GM21381 (cell line): Measurements from ENCODE around the gene GYG1.
A peak's percentile ranks its signal among the peaks of the same experiment; 100 is the strongest.

Experiments
- ATAC-seq: cut with Tn5 transposase; IDR thresholded peaks from one replicate; pipeline ENCODE4 v1.9.1; 2021; ENCODE audit warnings: mild to moderate bottlenecking, moderate library complexity; ENCODE audit not compliant: unreplicated experiment

GYG1 gene

DNA sequence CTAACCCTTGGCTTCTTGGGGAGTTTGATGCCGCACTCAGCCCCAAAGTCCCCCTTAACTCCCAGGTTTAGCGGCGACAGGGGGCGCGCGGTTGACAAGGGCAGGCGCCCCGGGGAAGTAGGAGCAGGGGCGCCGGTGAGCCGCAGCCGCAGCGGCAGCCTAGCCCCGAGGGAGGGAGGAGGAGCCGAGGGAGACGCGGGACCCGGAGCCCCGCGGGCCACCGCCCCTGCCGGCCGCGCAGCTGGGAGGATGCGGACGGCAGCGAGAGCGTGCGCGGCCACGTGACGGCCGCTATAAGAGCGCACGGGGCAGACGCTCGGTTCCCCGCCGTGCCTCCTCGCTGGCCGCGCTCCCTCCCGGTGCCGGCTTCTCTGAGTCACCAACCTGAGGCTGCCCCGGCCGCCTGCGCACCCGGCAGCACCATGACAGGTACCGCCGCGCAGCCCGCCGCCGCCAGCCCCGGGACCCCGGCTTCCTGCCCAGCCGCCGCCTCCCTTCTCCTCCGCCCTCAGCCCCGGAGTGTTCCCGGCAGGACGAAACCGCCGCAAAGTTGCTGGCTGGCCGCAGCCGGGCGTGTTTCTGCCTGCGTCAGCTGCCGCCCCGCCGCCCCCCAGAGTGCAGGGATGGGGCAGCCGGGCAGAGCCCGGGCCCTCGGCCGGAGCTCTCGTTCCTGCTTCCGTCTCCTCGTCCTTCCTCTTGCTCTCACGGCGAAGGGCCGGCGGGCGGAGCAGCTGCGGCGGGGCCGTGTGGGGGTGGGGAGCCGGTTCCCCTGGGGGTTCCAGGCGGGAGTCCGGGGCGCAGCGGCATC, at the start of gene GYG1:
TSS of gene GYG1 (plus strand) at position 322 of the 808 bp plus-strand sequence. CDS start at position 423, 101 bp downstream.
- peak; percentile 81 for ATAC-seq

DNA sequence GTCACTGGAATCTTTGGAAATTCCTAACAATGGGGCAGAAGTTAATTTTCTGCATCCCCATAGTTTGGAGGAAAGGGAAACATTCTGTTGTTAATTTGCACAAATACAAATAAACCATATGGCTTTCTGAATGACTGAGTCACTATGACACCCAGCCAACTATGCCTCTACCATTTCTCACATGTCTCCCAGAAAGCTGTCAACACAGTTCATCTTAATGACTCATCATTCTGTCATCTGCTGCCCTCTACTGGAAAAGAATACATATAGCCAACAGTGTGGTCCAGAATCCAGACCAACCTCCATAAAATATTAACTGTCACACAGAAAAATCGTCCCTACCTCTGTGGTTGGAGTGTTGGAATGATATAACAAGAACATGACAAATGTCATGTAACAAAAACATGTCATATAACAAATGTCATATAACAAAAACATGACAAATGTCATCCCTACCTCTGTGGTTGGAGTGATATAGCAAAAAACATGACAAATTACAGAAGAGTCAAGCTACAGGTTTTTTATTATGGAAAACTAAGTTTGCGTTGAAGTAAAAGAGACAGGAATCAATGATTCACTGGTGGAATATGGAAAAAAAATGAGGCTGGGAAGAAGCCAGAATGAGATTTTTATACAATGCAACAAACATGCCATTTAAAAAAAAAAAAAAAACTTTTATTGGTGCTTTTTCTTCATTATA, 47.7 kb upstream of the GYG1 start:
- peak; percentile 98 for ATAC-seq

DNA sequence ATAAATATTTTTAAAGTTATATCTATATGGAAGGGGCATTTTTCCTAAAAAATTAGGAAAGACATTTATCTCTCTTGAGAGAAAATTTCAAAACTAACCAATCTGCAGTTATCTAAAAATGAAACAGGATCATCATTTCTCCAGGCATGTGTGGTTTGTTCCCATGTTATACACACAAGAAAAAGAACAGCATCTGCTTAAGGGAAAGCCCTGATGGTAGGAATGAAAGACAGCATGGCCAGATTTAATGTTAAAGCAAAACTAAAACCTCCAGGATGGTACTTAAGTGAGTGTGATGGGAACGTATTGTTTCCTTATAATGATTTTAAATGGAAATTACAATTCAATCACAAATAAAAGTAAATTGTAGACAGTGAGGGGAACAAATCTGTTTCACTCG, 46.2 kb upstream of the GYG1 start:
- no peak for ATAC-seq

DNA sequence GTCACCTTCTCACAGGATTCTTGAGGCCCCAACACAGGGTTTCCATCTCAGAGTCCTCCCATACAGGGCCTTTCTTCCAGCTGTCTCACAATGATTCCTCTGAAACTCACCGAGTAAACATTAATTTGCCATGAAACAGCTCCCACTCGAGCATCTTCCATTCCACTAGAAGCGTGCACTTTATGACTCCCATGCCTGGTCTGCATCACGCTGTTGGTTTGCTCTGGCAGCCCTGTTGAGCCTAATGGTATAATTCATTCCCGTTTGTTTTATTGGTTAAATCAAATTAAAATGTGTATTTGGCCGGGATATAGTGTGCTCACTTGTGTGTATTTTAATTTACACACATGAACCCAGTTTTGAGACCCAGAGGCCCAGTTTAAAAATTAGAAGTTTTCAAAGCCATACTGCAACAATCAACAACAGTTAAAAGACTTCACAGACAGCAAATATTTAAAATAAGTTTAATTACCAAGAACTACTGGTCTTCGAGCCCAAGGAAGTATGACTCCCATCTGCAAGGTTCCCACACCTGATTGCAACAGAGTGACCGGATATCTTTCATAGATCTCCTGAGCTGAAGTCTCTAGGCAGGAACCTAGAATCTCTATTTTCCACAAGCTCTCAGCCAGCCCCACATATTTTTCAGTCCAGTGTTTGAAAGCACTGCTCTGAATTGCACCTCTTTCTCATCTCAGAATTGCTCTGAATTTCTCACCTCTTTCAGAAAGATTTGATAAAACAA, 42.3 kb upstream of the GYG1 start:
- no peak for ATAC-seq

DNA sequence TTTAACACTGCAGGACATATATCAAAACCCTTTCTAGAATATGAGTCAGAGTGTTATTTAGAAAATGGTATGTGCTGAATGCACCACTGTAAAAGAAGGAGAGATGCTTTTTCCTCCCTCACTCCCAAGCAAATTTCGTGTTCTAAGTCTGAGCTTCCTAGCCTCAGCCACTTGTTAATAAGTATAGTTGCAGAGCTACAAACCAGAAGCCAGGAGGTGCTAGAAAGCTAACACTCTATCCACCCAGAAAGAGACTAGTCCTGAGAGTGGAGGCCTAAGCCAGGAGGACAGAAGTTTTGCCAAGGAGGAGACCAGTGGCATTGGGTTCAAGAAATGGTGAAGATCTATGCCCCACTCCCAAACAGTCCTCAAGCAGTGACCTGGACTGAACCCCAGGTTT, 40.5 kb upstream of the GYG1 start:
- ATAC-seq: no peak

DNA sequence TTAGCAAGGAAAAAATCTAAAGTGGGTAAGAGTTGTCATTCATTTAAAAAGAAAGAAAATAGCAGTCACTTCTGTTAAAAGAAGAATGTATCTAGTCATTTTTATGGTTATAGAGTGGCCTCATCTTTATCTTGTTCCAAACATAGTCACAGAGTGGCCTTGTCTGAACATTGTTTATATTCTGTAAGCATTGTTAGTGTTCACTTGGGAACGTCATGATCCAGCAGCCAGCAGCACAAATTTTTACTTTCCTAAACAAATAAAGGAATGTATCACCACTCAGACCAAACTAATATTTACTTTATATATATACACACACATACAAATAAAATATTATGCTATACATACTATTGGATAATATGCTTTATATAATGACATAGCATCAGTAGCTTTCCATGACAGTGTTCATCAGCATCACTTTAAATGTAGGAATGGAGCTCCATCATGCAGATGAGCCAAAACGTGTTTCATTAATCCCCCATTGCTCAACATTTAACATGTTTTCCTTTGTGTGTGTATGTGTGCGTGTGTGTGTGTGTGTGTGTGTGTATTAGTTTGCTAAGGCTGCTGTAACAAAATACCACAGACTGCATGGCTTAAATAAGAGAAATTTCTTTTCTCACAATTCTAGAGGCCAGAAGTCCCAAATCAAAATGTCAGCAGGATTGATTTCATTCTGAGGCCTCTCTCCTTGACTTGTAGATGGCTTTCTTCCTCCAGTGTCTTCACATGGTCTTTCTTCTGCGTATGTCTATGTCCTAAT, 39.6 kb upstream of the GYG1 start:
- ATAC-seq: no peak

DNA sequence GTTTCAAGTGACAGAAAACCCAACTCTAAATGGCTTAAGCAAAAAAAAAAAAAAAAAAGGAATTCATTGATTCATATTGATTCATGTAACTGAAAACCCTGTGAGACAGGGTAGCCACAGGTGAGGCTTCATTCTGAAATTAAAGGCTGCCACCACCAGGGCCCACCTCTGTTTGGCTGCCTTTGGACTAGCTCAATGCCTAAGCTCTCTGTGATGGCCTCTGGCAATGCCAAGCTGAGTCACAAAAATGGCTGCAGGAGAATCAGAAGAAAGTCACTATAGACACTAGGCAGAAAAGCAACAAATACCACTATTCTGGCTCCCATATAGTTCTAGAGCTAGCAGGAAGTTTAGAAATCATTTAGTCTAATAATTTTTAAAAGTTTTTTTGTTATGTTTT, 38.2 kb upstream of the GYG1 start:
- no peak for ATAC-seq

DNA sequence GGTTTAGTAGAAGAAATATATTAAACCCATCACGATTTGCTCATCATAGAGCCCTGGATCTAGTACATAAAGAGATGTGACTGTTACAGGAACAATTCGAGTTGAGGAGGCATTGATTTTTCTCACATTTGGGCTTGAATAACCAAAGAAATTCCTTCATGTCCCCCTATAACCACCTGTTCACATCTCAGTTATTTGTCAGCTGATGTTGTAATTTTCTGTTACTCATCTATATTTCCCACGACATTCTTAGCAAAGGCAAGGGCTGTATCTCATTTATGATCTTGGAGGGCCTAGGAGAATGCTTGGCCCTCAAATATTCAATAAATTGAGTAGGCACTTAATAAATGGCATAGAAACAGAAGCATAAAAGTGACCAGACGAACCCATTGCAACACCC, 36.4 kb upstream of the GYG1 start:
- ATAC-seq: no peak

DNA sequence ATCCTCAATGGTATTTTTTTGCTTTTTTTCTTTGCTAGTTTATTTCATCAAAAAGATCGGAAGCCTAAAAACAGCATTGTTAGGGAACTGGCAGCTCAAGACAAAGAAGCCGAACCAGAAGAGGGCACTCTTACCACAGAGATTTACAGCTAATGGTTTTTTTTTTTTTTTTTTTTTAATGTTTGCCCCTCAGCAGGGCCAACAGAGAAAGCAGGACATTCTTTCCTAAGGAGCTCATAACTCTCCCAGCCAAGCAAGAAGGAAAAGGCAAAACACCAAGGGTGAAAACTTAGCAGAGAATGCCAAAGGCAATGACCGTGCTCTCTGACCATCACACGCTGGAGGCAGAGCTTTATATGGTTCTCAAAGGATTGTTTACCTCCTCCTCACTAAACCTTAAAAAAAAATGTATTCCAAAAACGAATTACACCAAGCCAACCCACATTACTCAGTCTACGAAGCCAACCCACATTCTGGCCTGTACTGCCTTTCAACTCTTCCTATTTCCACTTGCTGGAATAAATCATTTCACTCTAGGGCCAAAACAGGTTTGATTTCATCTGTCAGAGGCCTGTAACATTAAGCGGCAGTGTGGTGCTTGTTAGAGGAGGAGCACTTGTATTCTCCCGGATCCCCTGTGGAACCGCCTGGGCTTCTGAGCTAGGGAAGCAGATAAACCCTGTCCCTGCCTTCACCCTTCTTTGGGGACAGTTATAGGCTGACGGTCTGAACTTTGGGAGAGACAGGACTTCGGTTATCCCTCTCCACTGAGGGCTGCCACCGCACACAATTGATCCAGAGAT, 35.6 kb upstream of the GYG1 start:
- no peak for ATAC-seq

DNA sequence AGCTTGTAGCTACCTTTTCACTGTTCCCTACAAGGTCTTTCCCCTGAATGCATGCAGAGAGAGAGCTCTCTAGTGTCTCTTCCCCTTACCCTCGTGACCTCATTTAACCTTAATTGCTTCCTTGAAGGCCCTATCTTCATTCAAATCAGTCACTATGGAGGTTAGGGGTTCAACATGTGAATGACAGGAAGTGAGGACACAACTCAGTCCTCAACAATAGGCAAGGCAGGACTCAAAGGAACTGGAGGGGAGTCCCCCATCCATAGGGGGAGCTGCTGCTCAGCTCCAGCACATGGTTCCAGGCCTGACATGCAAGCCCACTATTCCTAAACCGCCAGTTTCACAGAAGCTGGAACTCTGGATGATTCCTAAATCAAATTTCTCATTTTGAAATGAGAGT, 33.8 kb upstream of the GYG1 start:
- ATAC-seq: no peak

DNA sequence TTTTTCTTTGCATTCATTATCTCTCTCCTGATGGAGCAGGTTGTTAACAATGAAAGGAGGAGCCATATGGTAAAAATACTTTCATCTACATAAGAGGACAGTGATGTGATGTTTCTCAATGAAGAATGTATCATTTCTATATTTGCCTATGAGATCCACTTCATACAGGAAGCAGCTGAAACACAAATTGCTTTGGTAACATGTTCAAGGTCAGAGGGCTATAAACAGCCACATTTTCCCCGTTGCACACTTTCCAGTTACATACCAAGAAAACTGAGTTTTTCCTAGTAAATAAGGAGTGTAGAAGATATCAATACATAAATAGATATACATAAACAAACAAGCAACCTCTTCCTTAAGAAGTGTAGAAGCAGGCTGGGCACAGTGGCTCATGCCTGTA, 32.6 kb upstream of the GYG1 start:
- no peak for ATAC-seq

DNA sequence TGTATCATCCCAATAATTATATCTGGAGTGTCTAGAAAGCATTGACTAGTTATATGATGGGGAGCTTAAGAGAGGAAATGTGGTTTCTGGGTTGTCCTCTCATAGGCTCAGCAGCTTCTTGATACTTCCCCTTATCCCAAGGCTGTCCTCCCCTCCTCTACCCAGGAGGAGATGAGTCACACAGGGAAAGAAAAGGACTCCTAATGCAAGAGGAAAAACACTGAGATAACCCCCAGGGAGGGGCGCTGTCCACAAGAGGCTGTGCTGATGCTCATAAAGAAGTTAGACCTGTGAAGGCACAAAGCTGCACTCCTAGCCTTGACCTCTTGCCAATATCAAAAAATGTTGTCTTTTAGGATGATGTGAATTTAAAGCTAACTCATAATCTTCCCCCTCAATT, 28.8 kb upstream of the GYG1 start:
- no peak for ATAC-seq

DNA sequence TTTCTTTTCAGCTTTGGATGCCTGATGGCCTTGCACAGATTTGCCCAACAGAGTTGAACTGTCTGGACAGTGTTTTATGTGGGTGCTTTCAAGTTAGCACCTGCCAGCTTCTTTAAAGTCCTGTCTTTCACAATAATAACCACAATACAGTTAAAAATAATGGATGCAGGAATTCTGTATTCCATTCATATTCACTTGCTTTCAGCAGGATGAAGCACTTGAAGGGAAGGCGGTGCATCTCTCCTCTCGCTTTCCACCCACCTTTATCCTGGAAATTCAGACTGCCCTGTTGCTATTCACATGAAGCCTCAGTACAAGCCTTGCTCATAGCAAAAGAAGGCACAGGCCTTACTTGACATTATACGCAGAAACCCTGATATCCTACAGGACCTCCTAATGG, 26.5 kb upstream of the GYG1 start:
- ATAC-seq: no peak

DNA sequence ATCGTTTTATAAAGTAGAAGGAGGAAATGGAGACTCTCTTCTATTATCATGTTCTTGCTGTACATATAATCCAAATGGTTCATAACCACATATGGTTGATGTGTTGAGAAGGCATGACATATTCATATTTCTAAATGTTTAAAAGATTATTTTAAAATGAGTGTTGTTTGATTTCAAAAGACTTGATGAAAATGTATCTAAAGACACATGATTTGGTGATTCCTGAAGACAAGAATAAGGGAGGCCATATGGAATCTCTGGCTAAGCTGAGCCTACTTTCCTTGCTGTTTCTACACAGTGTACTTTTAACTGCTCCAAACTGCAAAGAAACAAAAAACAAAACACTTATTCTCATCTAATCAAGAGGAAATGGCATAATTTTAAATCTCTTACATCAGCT, 23.0 kb upstream of the GYG1 start:
- ATAC-seq: no peak

DNA sequence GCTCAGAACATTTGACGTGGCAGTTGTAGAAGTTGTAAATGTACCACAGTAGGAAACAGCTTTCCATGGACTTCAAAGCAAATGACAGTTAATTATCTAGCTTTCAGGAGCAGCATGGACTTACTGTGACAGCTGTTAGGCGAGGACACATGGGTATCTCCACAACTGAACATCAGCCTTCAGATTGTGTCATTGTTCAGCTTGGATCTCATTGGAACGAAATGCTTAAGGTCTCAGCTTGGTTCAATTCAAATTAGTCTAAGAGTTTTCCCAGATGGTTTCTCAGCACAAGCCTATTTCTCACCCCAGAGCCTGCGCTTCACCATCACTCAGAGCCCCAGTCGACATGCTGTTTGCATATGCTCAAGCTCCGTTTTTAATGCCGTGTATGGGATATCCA, 21.1 kb upstream of the GYG1 start:
- ATAC-seq: no peak

DNA sequence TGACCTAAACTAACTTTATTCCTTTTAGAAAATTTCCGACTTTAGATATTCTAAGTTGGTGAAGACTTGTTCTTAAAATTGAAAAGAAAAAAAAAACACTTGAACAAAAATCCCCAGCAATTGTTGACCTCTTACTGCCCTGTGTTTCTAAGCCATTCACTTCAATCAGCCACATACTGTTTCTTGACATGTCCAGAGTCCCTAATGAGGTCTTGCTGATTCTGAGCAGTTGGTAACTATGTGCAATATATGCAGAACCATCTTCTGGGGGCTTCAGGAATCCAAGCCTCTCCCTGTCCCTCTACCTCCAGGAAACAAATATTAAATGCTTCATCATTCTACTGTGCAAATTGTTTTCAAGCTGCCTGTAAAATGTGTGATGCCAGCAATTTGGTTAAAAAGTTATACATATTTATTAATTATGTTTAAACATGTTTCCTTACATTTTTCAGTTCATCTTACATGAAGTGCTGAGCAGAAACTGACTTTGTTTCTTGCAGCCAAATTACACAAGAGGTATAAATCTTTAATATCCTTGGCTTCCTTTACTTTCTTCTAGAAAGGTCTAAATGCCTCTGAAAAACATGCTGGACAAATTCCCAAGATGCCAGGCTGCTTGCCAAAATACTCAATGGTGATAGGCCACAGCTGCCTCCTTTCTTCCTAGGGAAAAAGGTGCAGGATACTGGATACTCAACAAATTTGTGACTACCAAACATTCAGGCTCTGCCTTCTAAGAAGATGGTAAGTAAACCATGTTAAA, 19.8 kb upstream of the GYG1 start:
- ATAC-seq: no peak

DNA sequence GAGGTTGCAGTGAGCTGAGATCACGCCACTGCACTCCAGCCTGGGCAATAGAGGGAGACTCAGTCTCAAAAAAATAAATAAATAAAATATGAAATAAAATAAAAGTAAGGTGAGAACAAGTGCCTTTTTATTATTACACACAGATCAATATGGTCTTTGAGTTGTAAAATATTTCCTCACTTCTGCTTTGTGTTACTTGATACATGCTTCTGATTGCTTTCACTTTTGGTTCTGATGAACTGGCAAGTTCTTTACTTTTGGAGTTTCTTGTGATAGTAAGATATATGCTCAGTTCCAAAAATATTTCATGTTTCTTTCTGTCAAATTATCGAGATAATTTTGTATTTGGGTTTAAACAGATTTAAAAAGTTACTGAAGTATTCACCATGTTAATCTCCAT, 16.6 kb upstream of the GYG1 start:
- no peak for ATAC-seq

DNA sequence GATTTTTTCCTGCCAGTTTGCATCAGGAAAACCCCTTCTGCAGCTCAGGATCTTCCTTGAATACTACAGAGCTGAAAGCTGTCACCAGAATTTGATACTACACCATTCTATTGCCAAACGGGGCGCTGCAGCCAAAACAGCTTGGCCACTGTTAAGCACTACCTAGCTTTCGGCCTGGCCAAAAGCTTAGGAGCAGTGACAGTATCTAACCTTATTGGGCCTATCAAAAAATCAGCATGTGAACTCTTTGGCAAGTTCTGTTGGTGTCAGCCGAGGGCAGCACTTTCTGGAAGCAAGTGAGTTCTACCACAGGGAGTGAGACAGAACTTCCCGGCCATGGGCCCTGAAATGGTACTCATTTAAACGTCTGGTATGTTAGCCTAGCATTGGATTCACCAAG, 16.1 kb upstream of the GYG1 start:
- ATAC-seq: no peak

DNA sequence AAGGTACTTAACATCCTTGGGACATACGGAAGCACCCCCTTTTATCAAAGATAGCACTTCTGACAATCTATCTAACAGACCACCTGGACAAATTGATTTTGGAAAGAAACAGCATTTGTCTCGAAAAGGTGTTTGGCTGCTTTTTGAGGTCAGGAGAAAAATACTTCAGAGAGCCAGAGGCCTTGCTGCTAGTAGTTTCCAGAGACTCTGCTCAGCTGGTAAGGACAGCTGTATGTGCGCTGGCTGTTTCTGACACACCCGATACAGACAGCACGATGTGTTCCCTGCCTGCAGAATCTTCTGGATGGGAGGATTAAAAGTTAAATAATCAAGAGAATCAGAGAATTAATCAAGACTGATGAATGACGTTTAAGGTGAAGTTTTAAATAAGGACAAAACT, 15.6 kb upstream of the GYG1 start:
- ATAC-seq: no peak

DNA sequence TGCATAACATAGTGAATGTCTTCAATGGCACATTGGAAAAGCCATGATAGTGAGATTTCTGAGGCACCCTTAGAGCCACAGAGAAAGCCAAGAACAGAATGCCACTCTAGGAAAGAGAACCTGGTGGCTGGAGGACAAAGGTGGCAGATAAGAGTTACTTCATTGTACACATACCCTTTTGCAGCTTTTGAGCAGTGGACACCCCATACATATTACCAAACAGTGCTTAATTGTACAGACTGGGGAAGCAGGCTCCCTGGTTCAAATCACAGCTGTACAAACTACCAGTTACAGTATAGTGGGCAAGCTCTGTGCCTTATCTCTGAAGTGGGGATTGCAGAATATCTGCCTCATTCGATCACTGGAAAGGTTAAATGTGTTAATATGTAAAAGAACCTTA, 10.1 kb upstream of the GYG1 start:
- ATAC-seq: no peak
